ENCODE measurements around the gene LIX1L.
A peak's percentile ranks its signal among the peaks of the same experiment; 100 is the strongest.

LIX1L gene

GRCh38 chr1:145963265-145964019, 5.6 kb upstream of the LIX1L start:
- DNase-seq (ENCODE audit: low read depth), result no peak

- DNase-seq (ENCODE audit: low read depth), result peak; percentile 20
Observed at GRCh38 chr1:145962157-145963102, 4.6 kb upstream of the LIX1L start.

- DNase-seq (ENCODE audit: low read depth), result peak; percentile 21
Observed at GRCh38 chr1:145961425-145962156, 3.8 kb upstream of the LIX1L start.

- no peak for DNase-seq (ENCODE audit: low read depth)
Observed at GRCh38 chr1:145961109-145961424, 3.2 kb upstream of the LIX1L start.

- DNase-seq (ENCODE audit: low read depth), result peak; percentile 43
Observed at GRCh38 chr1:145960468-145961108, 2.8 kb upstream of the LIX1L start.

- DNase-seq (ENCODE audit: low read depth), result no peak
Observed at GRCh38 chr1:145959957-145960467, 2.2 kb upstream of the LIX1L start.

GRCh38 chr1:145959333-145959732, 1.5 kb upstream of the LIX1L start:
- no peak for DNase-seq (ENCODE audit: low read depth)

- DNase-seq (ENCODE audit: low read depth), result no peak
Observed at GRCh38 chr1:145958734-145959133, 917 bp upstream of the LIX1L start.

GRCh38 chr1:145956781-145957442, 905 bp downstream of the LIX1L start:
- no peak for DNase-seq (ENCODE audit: low read depth)

- DNase-seq (ENCODE audit: low read depth), result no peak
Observed at GRCh38 chr1:145956361-145956760, 1.5 kb downstream of the LIX1L start.

- DNase-seq (ENCODE audit: low read depth), result no peak
Observed at GRCh38 chr1:145955436-145955835, 2.4 kb downstream of the LIX1L start.

- DNase-seq (ENCODE audit: low read depth), result no peak
Observed at GRCh38 chr1:145953861-145954260, 4.0 kb downstream of the LIX1L start.

- no peak for DNase-seq (ENCODE audit: low read depth)
Observed at GRCh38 chr1:145952903-145953302, 4.9 kb downstream of the LIX1L start.

- no peak for DNase-seq (ENCODE audit: low read depth)
Observed at GRCh38 chr1:145951526-145951925, 6.3 kb downstream of the LIX1L start.

GRCh38 chr1:145949219-145949618, 8.6 kb downstream of the LIX1L start:
- DNase-seq (ENCODE audit: low read depth), result no peak

- DNase-seq (ENCODE audit: low read depth), result no peak
Observed at GRCh38 chr1:145947551-145947950, 10.3 kb downstream of the LIX1L start.

- DNase-seq (ENCODE audit: low read depth), result no peak
Observed at GRCh38 chr1:145946477-145946986, 11.3 kb downstream of the LIX1L start.

- DNase-seq (ENCODE audit: low read depth), result no peak
Observed at GRCh38 chr1:145944532-145944931, 13.3 kb downstream of the LIX1L start.

GRCh38 chr1:145942871-145943270, 14.9 kb downstream of the LIX1L start:
- DNase-seq (ENCODE audit: low read depth), result no peak

GRCh38 chr1:145942405-145942804, 15.4 kb downstream of the LIX1L start:
- DNase-seq (ENCODE audit: low read depth), result no peak

GRCh38 chr1:145937436-145937835, 20.4 kb downstream of the LIX1L start:
- no peak for DNase-seq (ENCODE audit: low read depth)
